Hepatocyte (in vitro differentiated cells): ENCODE measurements around the gene PDK2. TPM values are rescaled to one million over a fixed set of nuclear protein-coding genes. Genes with fewer than 3 reads are reported as not detected.

Source experiments
- DNase-seq: peaks from one replicate; pipeline ENCODE4 v3.0.0-alpha.2; 2016; ENCODE audit warnings: low spot score
- H2AFZ ChIP-seq: fragments of 200-600 bp; sonication (generic); 2 replicates; pipeline ENCODE4 v1.6.0; 2016; ENCODE audit warnings: antibody characterized with exemption, mild to moderate bottlenecking
- H3K27ac ChIP-seq: fragments of 200-600 bp; sonication (generic); 2 replicates; pipeline ENCODE4 v1.5.1; 2016; ENCODE audit warnings: mild to moderate bottlenecking
- H3K27me3 ChIP-seq: fragments of 200-600 bp; sonication (generic); 2 replicates; pipeline ENCODE4 v1.6.1; 2016
- H3K36me3 ChIP-seq: fragments of 200-600 bp; sonication (generic); replicated peaks from 2 replicates; pipeline ENCODE4 v1.5.1; 2016; ENCODE audit warnings: low read depth; ENCODE audit not compliant: insufficient read depth
- H3K4me1 ChIP-seq: fragments of 200-600 bp; sonication (generic); 2 replicates; pipeline ENCODE4 v1.5.1; 2016; ENCODE audit warnings: mild to moderate bottlenecking, moderate library complexity; ENCODE audit not compliant: insufficient read depth
- H3K4me2 ChIP-seq: fragments of 200-600 bp; sonication (generic); 2 replicates; pipeline ENCODE4 v1.6.0; 2016
- H3K4me3 ChIP-seq: fragments of 200-600 bp; sonication (generic); 2 replicates; pipeline ENCODE4 v1.5.1; 2016; ENCODE audit warnings: mild to moderate bottlenecking
- H3K79me2 ChIP-seq: fragments of 200-600 bp; sonication (generic); 2 replicates; pipeline ENCODE4 v1.6.0; 2017; ENCODE audit warnings: mild to moderate bottlenecking
- H3K9me2 ChIP-seq: fragments of 200-600 bp; sonication (generic); replicated peaks from 2 replicates; pipeline ENCODE4 v1.6.0; 2017; ENCODE audit warnings: mild to moderate bottlenecking; ENCODE audit not compliant: insufficient read depth
- H3K9me3 ChIP-seq: fragments of 200-600 bp; sonication (generic); 2 replicates; pipeline ENCODE4 v1.5.1; 2016; ENCODE audit warnings: low read depth, mild to moderate bottlenecking
- H4K20me1 ChIP-seq: fragments of 200-600 bp; sonication (generic); 2 replicates; pipeline ENCODE4 v1.6.0; 2016; ENCODE audit warnings: mild to moderate bottlenecking; ENCODE audit not compliant: insufficient read depth, poor library complexity, severe bottlenecking
- CTCF ChIP-seq: fragments of 200-600 bp; sonication (generic); IDR thresholded peaks from 2 replicates; pipeline ENCODE4 v1.5.1; 2016; ENCODE audit warnings: antibody characterized with exemption, mild to moderate bottlenecking; ENCODE audit not compliant: poor library complexity
- EZH2 ChIP-seq: fragments of 200-600 bp; sonication (generic); IDR thresholded peaks from 2 replicates; pipeline ENCODE4 v1.6.1; 2016; ENCODE audit warnings: antibody characterized with exemption, mild to moderate bottlenecking, borderline replicate concordance
- EZH2phosphoT487 ChIP-seq: fragments of 200-600 bp; sonication (generic); IDR thresholded peaks from one replicate; pipeline ENCODE4 v1.6.1; 2018; ENCODE audit warnings: antibody characterized with exemption, mild to moderate bottlenecking, low read depth, moderate library complexity; ENCODE audit not compliant: unreplicated experiment, severe bottlenecking
- WGBS: methylation state at CpG from one replicate; pipeline ENCODE4 v1.1.6; 2016; ENCODE audit warnings: low lambda C conversion rate; ENCODE audit errors: missing lambda C conversion rate; 5-methylcytosine and 5-hydroxymethylcytosine counted together
- polyA plus RNA-seq: library from polyadenylated mRNA; unstranded; fragments of >200 nt; fragmentation: Nextera tagmentation; extraction: Ambion mirVana; gene quantifications from 2 replicates; pipeline ENCODE4 v1.2.1, GENCODE V29; 2016
- total RNA-seq: library from RNA; depleted of rRNA; stranded (reverse); fragments of >200 nt; gene quantifications from 2 replicates; pipeline ENCODE4 v1.2.3, GENCODE V29; 2014

PDK2 gene
- total and polyA plus RNA-seq, 2 experiments from 2014 or later: 42.7 to 56.9 TPM

- H3K27me3 ChIP-seq: peaks cover 3% of the 10 kb centered on the region
- H4K20me1 ChIP-seq: peaks cover under 1% of the 10 kb centered on the region
- H3K4me3 ChIP-seq: no peak overlapping the region
- H2AFZ ChIP-seq: no peak overlapping the region
- WGBS: 79% methylated on average over 15 of the region's 16 CpGs
- TF ChIP-seq CTCF: no peak
- TF ChIP-seq EZH2: no peak
- TF ChIP-seq EZH2phosphoT487: no peak
- peaks cover 12% of the 10 kb centered on the region for H3K4me1 ChIP-seq
- H3K27ac ChIP-seq: no peak overlapping the region
- no peak for DNase-seq
- no peak overlapping the region for H3K4me2 ChIP-seq
- no peaks in the 10 kb centered on the region for H3K36me3 ChIP-seq
- H3K9me3 ChIP-seq: no peaks in the 10 kb centered on the region
- no peaks in the 10 kb centered on the region for H3K79me2 ChIP-seq
- H3K9me2 ChIP-seq: no peaks in the 10 kb centered on the region
Measured at GRCh38 chr17:50134206-50135110, 39.3 kb downstream of the PDK2 start.

- no peak for DNase-seq
- Histone ChIP-seq H3K4me1 (peaks cover 6% of the 10 kb centered on the region), H3K4me2 (no peak overlapping the region), H3K9me2 (no peaks in the 10 kb centered on the region), H3K36me3 (no peaks in the 10 kb centered on the region), H3K27me3 (no peaks in the 10 kb centered on the region), H4K20me1 (peaks cover 4% of the 10 kb centered on the region), H3K27ac (no peak overlapping the region), H3K9me3 (no peaks in the 10 kb centered on the region), H3K4me3 (no peak overlapping the region), H3K79me2 (no peaks in the 10 kb centered on the region), H2AFZ (no peak overlapping the region)
- WGBS: 87% methylated on average over 11 of the region's 16 CpGs
- TF ChIP-seq CTCF (no peak), EZH2 (no peak), EZH2phosphoT487 (no peak)
Measured at GRCh38 chr17:50135316-50136095, 40.4 kb downstream of the PDK2 start.

- H3K79me2 ChIP-seq: no peaks in the 10 kb centered on the region
- peaks cover 6% of the 10 kb centered on the region for H3K4me1 ChIP-seq
- no peak for TF ChIP-seq CTCF
- no peak for TF ChIP-seq EZH2phosphoT487
- no peak for TF ChIP-seq EZH2
- DNase-seq: no peak
- no peaks in the 10 kb centered on the region for H3K9me3 ChIP-seq
- no peak overlapping the region for H3K4me2 ChIP-seq
- H3K27ac ChIP-seq: no peak overlapping the region
- no peak overlapping the region for H2AFZ ChIP-seq
- WGBS: 97% methylated on average over 11 of the region's 11 CpGs
- H3K36me3 ChIP-seq: no peaks in the 10 kb centered on the region
- no peaks in the 10 kb centered on the region for H3K27me3 ChIP-seq
- peaks cover 4% of the 10 kb centered on the region for H4K20me1 ChIP-seq
- H3K9me2 ChIP-seq: no peaks in the 10 kb centered on the region
- no peak overlapping the region for H3K4me3 ChIP-seq
Measured at GRCh38 chr17:50136096-50136687, 41.0 kb downstream of the PDK2 start.
